NCI-H69 (cell line): ENCODE data around the gene PRKCH.

Source experiments
- DNase-seq: peaks from one replicate; lab custom pipeline; 2025; lab: John Stamatoyannopoulos, UW

The PRKCH gene

DNA sequence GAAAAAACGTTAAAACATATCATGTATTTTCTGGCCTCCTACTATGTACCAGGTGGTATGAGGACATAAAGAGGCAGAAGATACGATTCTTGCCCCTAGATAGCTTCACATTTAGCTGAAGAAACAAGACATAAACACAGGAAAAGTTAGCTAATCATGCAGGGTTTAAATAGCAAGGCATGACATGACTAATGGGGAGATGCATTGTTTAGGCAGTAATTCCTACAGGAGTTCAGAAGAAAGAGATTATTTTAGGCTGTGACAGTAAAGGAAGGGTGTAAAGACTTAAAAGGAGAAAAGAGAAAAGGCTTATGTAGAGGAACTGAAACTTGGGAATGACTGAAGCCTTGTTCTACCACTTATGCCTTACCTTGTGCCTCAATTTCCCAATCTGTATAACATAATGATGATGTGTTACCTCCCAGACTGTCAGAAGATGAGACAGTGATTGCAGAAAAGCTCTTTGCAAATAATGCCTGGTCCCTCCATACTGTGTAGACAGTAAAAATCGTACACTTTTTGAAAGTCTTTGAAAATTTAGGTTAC is 44.4 kb downstream of the PRKCH start:
- DNase-seq: no peak

DNA sequence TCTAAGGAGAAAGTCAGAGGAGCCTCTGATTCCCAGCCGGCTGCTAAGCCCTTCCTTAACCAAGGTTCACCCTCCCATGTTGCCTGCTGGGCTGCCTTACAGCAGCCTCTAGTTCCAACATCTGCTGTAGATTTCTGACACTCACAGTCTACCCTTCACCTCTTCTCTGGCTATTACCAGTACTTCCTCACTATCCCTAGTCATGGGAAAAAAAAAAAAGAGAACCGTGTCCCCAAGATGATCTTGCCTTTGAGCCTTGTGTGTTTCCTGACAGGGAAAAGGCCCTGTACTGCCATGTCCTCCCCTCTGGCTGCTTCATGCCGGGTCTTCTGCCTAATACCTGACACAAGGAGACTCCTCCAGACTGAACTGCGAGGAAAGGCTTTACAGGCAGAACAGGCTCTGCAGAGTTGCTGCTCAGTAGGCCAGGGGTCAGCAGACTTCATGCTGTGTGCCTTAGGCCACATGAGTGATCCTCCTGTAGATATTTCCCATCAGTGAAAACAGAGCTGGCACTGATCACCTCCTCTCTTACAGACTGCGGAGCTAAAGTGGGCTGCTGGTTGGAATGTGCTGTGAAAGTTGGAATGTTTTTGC is 46.8 kb downstream of the PRKCH start:
- DNase-seq: peak; percentile 57

DNA sequence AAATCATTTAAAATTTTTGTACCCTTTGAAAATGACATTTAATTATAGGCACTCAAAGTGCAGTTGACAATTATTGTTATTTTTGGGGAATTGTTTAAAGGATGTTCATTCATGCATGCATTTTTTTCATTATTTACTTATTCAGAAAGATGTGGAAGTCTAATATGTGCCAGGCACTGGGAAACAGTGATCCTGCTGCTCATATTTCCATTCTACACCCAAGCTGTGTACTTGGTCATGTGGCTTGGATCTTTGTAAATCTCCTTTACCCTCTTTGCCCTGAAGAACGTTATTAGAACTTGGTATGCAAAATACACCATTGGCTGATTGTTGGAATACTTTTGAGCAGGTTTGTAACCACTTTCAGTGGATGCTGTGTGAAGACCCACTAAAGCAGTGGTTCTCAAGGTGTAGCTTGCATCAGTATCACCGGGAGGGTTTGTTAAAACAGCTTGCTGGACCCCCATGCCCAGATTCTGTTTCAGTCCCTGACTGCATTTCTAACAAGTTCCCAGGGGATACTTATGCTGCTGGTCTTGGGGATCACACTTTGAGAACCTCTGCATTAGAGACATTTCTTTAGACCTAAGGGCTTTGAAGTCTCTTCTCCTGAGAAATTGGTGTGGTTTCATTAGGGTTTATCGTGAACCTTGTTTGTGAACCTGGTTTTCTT is 47.5 kb downstream of the PRKCH start:
- DNase-seq: peak; percentile 25

DNA sequence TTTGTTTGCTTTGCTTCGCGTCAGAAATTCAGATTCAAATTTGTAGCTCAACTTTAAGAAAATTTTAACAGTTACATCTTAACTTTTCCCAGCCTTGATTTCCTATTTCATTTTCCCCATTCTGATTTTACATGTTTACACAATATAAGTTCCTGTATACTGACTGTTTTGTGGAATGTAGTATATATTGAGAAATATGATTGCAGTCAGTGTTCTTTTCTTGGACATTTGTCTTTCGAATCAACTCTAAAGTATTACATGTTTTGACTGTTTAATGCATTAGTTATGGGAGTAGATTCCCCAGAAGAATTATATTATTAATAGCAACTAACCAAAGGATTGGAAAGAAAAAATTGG is 48.1 kb downstream of the PRKCH start:
- DNase-seq: no peak

DNA sequence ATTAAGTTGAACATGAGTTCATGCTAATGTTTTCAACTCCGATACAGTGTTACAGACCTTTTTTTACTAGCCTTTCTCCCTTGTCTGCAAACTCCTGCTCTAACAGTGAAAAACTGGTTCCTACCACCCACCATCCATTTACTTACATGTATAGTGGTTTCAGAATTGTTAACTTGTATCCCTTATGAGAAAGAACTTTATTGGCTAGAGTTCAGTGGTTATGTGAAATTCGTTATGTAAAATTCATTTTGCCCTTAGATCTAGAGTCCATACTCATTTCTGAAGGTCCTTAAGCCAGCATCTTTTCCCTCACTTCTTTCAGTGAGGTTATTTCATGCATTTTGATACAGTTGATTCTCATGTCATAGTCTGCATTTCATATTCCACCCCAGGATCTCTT is 51.0 kb downstream of the PRKCH start:
- no peak for DNase-seq

DNA sequence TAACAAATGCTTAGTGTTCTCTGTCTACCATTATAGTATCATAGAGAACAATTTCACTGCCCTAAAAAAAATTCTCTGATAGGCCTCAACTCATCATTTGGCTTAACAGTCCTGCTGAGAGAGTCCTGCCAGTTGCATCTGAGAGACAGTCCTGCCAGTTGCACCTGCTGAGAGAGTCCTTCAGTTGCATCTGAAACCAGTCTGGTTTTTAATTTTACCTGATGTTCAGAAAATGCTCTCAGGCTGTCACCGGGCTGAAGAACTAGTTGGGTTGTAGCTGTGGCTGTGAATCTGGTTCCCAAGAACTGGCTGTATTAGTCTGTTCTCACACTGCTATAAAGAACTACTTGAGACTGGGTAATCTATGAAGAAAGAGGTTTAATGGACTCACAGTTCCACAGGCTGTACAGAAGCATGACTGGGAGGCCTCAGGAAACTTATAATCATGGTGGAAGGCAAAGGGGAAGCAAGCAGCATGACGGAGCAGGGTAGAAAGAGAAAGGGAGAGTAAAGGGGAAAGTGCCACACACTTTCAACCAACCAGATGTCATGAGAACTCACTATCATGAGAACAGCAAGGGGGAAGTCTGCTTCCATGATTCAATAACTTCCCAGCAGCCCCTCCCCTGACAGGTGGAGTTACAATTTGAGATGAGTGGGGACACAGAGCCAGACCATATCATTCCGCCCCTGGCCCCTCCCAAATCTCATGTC is 51.6 kb downstream of the PRKCH start:
- DNase-seq: no peak

DNA sequence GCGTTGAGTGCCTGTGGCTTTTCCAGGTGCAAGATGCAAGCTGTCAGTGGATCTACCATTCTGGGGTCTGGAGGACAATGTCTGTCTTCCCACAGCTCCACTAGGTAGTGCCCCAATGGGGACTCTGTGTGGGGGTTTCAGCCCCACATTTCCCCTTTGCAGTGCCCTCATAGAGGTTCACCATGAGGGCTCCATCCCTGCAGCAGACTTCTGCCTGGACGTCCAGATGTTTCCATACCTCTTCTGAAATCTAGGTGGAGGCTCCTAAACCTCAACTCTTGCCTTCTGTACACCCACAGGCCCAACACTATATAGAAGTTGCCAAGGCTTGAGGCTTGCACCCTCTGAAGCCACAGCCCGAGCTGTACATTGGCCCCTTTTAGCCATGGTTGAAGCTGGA is 52.9 kb downstream of the PRKCH start:
- no peak for DNase-seq

DNA sequence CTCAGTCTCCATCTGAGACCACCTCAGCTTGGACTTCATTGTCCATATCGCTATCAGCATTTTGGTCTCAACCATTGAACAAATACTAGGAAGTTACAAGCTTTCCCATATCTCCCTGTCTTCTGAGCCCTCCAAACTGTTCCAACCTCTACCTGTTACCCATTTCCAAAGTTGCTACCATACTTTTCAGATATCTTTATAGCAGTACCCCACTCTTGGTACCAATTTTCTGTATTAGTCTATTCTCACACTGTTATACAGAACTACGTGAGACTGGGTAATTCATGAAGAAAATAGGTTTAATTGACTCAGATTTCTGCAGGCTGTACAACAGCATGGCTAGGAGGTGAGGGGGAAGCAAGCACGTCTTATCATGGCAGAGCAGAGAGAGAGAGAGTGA is 53.8 kb downstream of the PRKCH start:
- DNase-seq: no peak

DNA sequence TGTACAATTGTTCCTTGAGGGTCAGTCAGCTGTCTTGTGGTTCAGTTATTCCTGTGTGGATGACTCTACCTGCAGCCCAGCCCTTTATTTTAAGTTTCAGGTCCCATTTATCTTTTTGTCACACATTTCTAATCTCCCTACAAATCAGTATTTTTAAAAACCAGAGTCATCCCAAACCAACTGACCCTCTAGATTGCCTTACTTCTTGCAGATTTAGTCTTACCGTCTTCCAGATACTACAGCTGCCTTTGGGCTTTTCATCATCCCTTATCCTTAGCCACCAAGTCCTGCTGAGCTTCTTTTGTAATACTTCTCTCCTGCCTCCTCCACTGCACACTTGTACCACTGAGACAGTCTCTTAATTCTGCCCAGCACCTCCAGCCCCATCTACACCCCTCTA is 54.9 kb downstream of the PRKCH start:
- no peak for DNase-seq

DNA sequence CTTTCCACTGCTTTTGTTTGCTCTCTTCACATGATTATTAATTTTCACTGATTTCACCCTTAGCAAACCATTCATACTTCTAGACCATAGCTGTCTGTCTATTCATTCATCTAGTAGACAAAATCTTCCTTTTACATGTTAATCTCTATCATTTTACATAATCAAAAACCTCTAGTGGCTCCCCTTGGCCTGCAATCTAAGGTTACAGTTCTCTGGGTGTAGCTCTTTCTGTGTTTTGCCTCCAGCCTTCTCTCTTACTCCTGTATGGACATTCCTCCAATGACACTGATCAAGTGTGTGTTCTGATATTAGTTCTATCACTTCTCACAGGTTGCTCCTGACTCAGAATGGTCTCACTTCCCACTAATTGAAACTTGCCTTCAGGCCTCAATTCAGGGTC is 56.4 kb downstream of the PRKCH start:
- DNase-seq: no peak

DNA sequence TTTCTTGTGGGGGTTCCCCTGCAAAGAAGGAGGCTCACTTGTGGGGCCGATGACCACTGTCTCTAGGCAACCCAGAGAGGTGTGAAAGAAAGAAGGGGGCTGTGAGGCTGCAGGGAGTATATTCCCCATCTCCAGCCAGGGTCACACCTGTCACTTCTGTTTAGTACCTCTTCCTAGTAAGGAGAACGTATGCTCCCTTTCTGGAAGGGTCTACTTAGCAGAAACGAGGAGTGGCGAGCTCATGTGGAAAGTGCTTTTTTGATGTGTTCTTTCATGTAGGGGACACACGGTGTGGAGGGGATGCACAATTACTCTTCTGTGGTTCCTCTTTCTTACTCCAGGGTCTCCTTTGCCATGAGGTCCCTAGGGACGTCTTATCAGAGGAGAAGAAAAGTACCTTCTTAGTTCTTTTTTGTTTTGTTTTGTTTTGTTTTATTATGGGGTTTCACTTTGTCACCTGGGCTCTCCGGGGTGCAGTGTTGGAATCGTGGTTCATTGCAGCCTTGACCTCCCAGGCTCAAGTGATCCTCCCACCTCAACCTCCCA is 58.3 kb downstream of the PRKCH start:
- DNase-seq: no peak

DNA sequence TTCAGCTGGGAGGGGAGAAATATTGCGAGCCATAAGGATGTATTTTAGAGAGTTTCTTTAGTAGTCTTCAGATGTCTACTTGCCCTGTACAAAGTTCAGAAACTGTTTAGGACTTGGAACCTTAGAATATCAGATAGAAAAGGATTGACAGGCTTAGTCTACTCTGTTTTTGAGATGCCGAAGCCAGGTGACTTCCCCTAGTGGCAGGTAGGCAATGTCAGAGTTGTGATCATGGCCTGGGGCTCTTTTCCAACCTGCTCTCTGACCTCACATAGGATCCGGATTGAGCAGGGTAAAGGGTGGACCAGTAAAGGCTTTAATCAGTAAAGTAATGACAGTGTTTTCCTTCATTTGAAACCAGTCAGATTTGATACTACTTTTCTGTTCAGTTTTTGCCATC is 59.6 kb downstream of the PRKCH start:
- DNase-seq: peak; percentile 47

DNA sequence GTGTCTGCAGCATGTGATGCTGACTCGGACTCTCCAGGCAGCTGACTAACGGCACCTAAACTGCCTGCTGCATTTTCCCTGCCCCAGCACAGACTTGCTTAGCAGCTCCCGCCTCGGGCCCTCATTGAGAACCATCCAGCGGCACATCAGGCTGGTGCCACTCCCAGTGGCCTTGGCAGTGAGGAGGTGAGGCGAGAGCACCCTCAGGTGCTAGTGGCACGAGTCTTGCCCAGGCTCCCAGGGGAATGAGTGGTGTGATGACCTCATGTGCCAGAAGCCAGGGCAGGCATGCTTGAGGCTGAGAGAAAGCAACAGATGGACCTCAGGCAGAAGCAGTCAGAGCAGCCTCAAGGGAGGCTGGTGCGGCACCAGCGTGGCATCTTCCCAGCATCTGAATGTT is 60.2 kb downstream of the PRKCH start:
- peak; percentile 89 for DNase-seq

DNA sequence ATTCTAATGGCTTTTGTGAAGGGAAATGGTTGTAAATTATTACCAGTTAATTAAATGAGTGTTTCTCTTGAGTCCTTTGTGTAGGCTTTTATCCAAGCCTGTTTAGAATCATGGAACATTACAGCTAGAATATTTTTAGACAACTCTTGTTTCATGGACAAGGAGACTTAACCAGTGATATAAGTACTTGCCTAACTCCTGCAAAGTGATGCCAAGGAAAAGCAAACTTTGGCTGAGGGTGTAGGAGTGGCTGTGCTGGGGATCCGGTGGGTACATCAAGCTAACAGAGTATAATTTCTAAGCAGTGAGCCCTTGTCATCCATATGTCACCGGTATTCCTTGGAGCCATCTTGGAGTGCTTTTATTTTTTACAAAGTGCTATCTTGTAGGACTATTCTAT is 61.5 kb downstream of the PRKCH start:
- DNase-seq: no peak

DNA sequence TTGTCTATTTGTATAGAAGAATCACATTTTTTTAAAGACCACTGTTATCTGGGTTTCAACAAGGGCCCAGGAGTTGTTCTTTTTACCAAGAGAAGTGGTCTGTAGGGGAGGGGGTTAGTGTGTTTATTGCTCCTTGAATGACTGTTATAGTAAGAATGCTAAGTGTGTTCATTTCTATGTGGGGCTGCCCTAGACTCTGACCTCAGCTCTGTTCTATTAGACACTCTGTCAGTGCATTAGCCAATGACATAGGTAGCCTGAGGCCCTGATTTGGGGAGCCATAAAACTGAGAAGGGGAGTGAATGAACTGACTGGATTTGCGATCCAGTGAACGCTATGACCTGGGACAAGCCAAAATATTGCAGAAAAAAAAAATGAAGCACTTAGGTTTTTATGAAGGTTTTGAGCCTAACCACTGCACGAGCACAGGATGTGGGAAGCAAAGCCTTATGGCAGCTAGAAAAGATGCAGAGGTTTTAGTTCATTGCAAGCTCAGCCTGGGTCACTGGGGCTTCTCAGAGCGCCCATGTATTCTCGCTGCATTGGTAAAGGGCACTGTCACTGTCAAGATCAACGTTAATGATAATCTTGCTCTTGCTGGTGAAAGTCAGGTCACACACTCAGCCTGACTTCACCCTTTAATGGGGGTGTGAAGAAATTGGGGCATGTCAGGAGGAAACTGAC is 63.8 kb downstream of the PRKCH start:
- peak; percentile 32 for DNase-seq

DNA sequence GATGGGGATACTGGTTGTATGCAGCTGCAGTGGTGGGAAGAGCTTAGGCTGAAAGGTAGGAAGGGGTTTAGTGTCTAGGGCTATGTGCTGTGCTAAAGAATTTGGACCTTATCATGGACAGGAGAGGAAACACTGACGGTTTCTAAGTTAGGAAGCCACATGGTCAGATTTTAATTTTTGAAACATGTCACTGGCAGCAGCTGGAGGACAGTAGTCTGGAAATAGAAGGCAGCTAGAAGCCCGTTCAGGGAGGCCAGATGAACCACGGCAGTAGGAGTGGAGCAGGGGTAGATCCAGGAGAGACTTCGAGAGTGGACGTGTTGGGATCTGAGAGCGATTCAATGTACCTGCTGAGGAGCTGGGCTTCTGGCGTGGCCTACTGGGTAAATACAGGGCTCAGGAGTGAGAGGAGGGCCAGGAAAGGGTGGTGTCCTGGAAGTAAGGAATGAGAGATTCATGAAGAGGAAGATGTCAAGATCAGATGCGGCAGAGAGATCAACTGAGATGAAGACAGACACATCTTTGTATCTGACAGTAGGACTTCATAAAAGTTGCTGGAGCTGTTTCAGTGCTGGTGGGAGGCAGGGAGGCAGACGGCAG is 64.9 kb downstream of the PRKCH start:
- DNase-seq: no peak

DNA sequence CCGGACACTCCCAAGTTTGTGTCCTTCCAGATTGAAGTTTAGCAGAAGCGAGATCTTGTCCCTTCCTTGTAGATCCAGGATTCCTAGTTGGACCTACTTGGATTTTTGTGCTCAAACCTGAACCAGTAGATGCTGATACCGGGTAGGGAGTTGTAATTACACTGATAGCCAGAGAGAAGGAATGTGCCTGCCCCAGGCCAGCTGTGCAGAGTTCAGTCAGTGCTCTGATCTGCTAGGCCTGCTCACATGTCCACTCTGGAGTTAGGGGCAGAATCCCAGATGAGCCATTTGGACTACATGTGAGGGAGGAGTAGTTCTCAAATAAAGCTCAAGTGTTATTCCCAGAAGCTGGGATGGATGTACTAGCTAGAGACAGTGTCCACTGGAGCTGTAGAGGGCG is 65.7 kb downstream of the PRKCH start:
- peak; percentile 35 for DNase-seq

DNA sequence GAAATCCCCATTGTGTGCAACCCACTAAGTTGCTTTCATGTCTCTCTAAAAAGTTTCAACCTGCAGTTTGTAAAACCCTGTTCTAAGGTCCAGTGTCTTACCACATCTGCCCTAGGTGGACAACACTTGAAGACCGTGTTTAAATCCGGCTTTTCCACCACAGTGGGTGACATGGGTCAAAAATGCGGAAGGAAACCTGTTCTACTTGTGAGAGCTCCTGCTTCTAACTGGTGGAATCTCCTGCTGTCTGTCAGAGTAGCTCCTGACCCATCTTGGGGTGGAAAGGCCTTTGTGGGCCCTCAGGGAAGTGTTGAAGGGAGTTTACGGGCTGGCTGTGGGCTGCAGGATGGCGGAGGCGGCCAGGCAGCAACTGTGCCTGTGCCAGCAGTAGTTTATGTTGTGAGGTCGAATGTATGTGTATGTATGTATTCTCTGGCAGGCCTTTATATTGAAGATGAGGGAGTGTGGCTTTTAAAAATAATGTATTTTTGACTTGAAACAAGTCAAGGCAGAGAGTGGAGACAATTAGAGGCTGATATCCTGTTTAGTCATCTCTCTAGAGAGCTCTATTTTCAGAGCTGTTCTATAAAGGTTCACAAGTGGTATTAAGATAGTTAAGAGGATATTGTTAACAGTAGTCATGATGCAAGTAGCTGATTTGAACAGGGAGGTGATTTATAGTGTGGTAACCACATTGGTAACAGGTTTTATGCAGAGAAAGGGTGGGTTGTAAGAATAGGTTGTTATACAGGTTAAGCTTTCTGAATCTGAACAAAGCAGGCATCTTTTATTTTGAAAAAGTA is 67.0 kb downstream of the PRKCH start:
- DNase-seq: peak; percentile 64

DNA sequence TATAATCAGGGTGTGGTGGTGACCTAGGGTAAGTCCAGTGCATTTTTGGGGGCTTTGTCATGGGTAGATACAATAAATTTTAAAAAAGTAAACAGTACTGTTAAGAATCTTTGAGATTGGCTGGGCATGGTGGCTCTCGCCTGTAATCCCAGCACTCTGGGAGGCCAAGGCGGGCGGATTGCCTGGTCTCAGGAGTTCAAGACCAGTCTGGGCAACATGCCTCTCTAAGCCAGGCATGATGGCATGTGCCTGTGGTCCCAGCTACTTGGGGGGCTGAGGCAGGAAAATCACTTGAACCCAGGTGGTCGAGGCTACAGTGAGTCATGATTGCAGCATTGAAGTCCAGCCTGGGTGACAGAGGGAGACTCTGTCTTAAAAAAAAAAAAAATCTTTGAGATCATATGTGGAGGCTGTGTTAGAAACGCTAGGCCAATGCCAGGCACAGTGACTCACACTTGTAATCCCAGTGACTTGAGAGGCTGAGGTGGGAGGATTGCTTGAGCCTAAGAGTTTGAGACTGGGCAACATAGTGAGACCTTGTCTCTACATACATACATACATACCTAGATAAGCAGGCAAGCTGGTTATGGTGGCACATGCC is 67.7 kb downstream of the PRKCH start:
- peak; percentile 47 for DNase-seq

DNA sequence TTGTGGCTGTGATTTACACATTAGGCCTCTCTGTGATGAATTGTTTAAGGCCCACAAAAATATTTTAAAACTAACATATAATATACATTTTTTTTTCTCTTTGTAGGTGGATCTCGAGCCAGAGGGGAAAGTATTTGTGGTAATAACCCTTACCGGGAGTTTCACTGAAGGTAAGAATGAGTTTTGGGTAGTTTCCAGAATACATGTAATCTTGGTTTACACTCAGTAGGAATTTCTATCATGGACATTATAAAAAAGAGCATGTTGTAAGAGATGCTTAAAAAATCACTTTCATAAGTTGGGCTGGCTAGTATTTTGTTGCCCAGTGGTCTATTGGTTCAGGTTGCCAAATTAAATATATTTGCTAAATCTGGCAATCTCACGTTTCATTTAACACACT is 69.7 kb downstream of the PRKCH start:
- no peak for DNase-seq

DNA sequence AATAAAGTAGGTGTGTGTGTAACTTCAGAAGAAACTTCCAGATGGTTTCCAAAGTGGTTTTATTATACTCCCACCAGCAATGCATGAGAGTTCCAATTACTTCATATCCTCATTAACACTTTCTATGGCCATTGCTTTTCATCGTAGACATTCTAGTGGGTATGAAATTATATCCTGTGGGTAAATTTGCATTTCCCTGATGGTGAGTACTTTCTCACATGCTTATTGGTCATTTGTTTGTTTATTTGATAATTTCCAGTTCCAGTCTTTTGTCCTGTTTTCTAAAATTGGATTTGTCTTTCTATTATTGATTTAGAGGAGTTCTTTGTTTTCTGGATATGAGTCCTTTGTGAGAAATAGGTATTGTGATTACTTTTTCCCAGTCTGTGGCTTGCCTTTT is 70.9 kb downstream of the PRKCH start:
- DNase-seq: peak; percentile 90
